HepG2 (cell line): ENCODE data around the gene ATXN7L3. TPM values are rescaled to one million over a fixed set of nuclear protein-coding genes. Genes with fewer than 3 reads are reported as not detected.

ENCODE experiments used
- ATAC-seq: fragments of 200-7000 bp; cut with Tn5 transposase; 3 replicates; pipeline ENCODE4 v1.9.1; 2020; ENCODE audit warnings: mild to moderate bottlenecking, moderate library complexity
- BruUV-seq: library from RNA; stranded (reverse); fragments of 400-500 nt; replicated peaks from 2 replicates; lab custom pipeline; 2021; lab: Mats Ljungman, UMichigan
- CTCF ChIA-PET: fragments of 300-600 bp; formaldehyde crosslinking; extraction: SDS; loops from one replicate; lab custom pipeline; 2021; ENCODE audit warnings: low total read pairs, inconsistent platforms, low intra/inter-chr PET ratio; lab: Yijun Ruan, JAX
- POLR2A ChIA-PET: fragments of 350-600 bp; sonication (Branson Sonifier 250); formaldehyde crosslinking; loops from one replicate; lab custom pipeline; 2020; ENCODE audit warnings: antibody characterized with exemption, inconsistent platforms; lab: Yijun Ruan, JAX
- DNase-seq: peaks from one replicate; pipeline ENCODE4 v3.0.0-alpha.2; 2015; ENCODE audit warnings: low spot score
- FAIRE-seq: peaks from 3 replicates; lab custom pipeline; 2011; peaks lifted over from hg19 to GRCh38; lab: Jason Lieb, UNC
- H2AFZ ChIP-seq: one replicate; pipeline ENCODE4 v1.6.1; 2011; ENCODE audit warnings: low read length, inconsistent platforms
- H3K27ac ChIP-seq: fragments of 300-600 bp; 3 replicates; pipeline ENCODE4 v1.8.0; 2011; ENCODE audit warnings: mixed run types, mild to moderate bottlenecking, mixed read lengths, low read length, inconsistent platforms; ENCODE audit not compliant: insufficient read depth; ENCODE audit errors: extremely low read length
- H3K27me3 ChIP-seq, 2 experiments: fragments of 200-600 bp in 1 of 2; 2 replicates in 1 of 2; 3 replicates in 1 of 2; pipeline versions ENCODE4 v1.6.0 to v1.8.0; 2011; ENCODE audit warnings: low read length in 2 of 2, mild to moderate bottlenecking in 2 of 2, moderate library complexity in 2 of 2, inconsistent platforms in 1 of 2; ENCODE audit not compliant: insufficient read depth in 2 of 2, control insufficient read depth in 1 of 2
- H3K36me3 ChIP-seq, 2 experiments: fragments of 200-600 bp in 1 of 2; replicated peaks in 1 of 2; 2 replicates in 1 of 2; 3 replicates in 1 of 2; pipeline versions ENCODE4 v1.5.1 to v1.8.0; 2011; ENCODE audit warnings: low read length in 2 of 2, inconsistent platforms in 1 of 2; ENCODE audit not compliant: insufficient read depth in 2 of 2, control insufficient read depth in 1 of 2
- H3K4me1 ChIP-seq: 2 replicates; pipeline ENCODE4 v1.5.1; 2012; ENCODE audit warnings: low read length, inconsistent platforms; ENCODE audit not compliant: insufficient read depth
- H3K4me2 ChIP-seq: 2 replicates; pipeline ENCODE4 v1.6.0; 2011; ENCODE audit warnings: low read depth, low read length, inconsistent platforms
- H3K4me3 ChIP-seq, 3 experiments: fragments of 200-600 bp in 1 of 3; sonication (generic), shearing (Covaris generic) in 1 of 3; replicated peaks in 1 of 3; 2 replicates each; pipeline ENCODE4 v1.5.1; 2011 to 2016; ENCODE audit warnings: low read length in 3 of 3, inconsistent platforms in 2 of 3, low read depth in 2 of 3, mild to moderate bottlenecking in 2 of 3, control low read depth in 1 of 3, mixed read lengths in 1 of 3; ENCODE audit not compliant: insufficient read depth in 1 of 3
- H3K79me2 ChIP-seq: one replicate; pipeline ENCODE4 v1.6.1; 2011; ENCODE audit warnings: low read length, inconsistent platforms; ENCODE audit not compliant: insufficient read depth
- H3K9ac ChIP-seq: 2 replicates; pipeline ENCODE4 v1.6.0; 2011; ENCODE audit warnings: mild to moderate bottlenecking, low read depth, low read length, inconsistent platforms; ENCODE audit not compliant: insufficient read depth
- H3K9me3 ChIP-seq: 2 replicates; pipeline ENCODE4 v1.5.1; 2012; ENCODE audit warnings: mild to moderate bottlenecking, low read length
- H4K20me1 ChIP-seq: 2 replicates; pipeline ENCODE4 v1.6.0; 2011; ENCODE audit warnings: inconsistent platforms, mild to moderate bottlenecking, low read length, moderate library complexity; ENCODE audit not compliant: insufficient read depth
- DDIT3 ChIP-seq: sonication (generic); formaldehyde crosslinking; IDR thresholded peaks from 2 replicates; pipeline ENCODE4 v1.4.0; 2020; ENCODE audit warnings: mild to moderate bottlenecking, missing genetic modification reagents
- EEA1 ChIP-seq: sonication (generic); formaldehyde crosslinking; IDR thresholded peaks from 2 replicates; pipeline ENCODE4 v1.5.1; 2020; ENCODE audit warnings: mild to moderate bottlenecking, missing genetic modification reagents, borderline replicate concordance
- HDAC1 ChIP-seq: sonication (generic); formaldehyde crosslinking; IDR thresholded peaks from 2 replicates; pipeline ENCODE4 v1.5.1; 2020; ENCODE audit warnings: mild to moderate bottlenecking, missing genetic modification reagents
- HNF1A ChIP-seq, 2 experiments: sonication (generic) in 1 of 2; formaldehyde crosslinking in 1 of 2; IDR thresholded peaks; 2 replicates each; pipeline versions ENCODE4 v1.4.0 to v1.6.1; 2016 to 2020; ENCODE audit warnings: borderline replicate concordance in 1 of 2, low read depth in 1 of 2, mild to moderate bottlenecking in 1 of 2, missing genetic modification reagents in 1 of 2
- HNRNPK ChIP-seq: fragments of 200-400 bp; formaldehyde crosslinking; IDR thresholded peaks from 2 replicates; pipeline ENCODE4 v1.6.1; 2018; ENCODE audit warnings: low read length, low read depth, moderate library complexity, mild to moderate bottlenecking; ENCODE audit not compliant: poor library complexity, severe bottlenecking
- JARID2 ChIP-seq: sonication (generic); formaldehyde crosslinking; IDR thresholded peaks from 2 replicates; pipeline ENCODE4 v1.8.1; 2023; ENCODE audit warnings: missing genetic modification reagents, inconsistent platforms; ENCODE audit not compliant: insufficient replicate concordance
- MED1 ChIP-seq: sonication (generic); formaldehyde crosslinking; IDR thresholded peaks from 2 replicates; pipeline ENCODE4 v1.4.0; 2020; ENCODE audit warnings: missing genetic modification reagents
- NFE2L2 ChIP-seq: fragments of 150-350 bp; IDR thresholded peaks from 2 replicates; pipeline ENCODE4 v1.6.1; 2014; ENCODE audit warnings: low read length
- XBP1 ChIP-seq: sonication (generic); formaldehyde crosslinking; IDR thresholded peaks from 2 replicates; pipeline ENCODE4 v1.5.0; 2020; ENCODE audit warnings: missing genetic modification reagents
- YEATS2 ChIP-seq: sonication (generic); formaldehyde crosslinking; IDR thresholded peaks from 2 replicates; pipeline ENCODE4 v1.4.0; 2020; ENCODE audit warnings: missing genetic modification reagents, borderline replicate concordance
- ZKSCAN8 ChIP-seq: IDR thresholded peaks from 2 replicates; pipeline ENCODE4 v1.6.1; 2016; ENCODE audit warnings: borderline replicate concordance, missing genetic modification reagents, missing compliant biosample characterization
- ZNF337 ChIP-seq: sonication (generic); formaldehyde crosslinking; IDR thresholded peaks from 2 replicates; pipeline ENCODE4 v1.5.1; 2020; ENCODE audit warnings: missing genetic modification reagents, low read depth, mild to moderate bottlenecking, borderline replicate concordance
- ZNF362 ChIP-seq: sonication (generic); formaldehyde crosslinking; IDR thresholded peaks from 2 replicates; pipeline ENCODE4 v1.4.0; 2020; ENCODE audit warnings: missing genetic modification reagents, mild to moderate bottlenecking, borderline replicate concordance
- ZNF788 ChIP-seq: sonication (generic); formaldehyde crosslinking; IDR thresholded peaks from 2 replicates; pipeline ENCODE4 v1.5.0; 2020; ENCODE audit warnings: mild to moderate bottlenecking, missing genetic modification reagents, borderline replicate concordance
- WGBS: methylation state at CpG from one replicate; pipeline ENCODE4 v1.1.6; 2017; ENCODE audit warnings: low lambda C conversion rate; 5-methylcytosine and 5-hydroxymethylcytosine counted together
- in situ Hi-C: cut with HindIII; loops from 2 replicates; pipeline ENCODE4 v1.10.0; 2017; ENCODE audit warnings: low pct_unique_long_range_greater_than_20kb; ENCODE audit not compliant: extremely low pct_ligation_motif_present
- intact Hi-C: fragments of 100-400 bp; cut with micrococcal nuclease; formaldehyde crosslinking; loops from one replicate; pipeline ENCODE4 v1.10.0; 2022; ENCODE audit not compliant: unreplicated experiment
- polyA plus RNA-seq, 8 experiments: library from polyadenylated mRNA; depleted of rRNA in 3 of 8; stranded (reverse) in 7 of 8; unstranded in 1 of 8; fragments of >200 nt; fragmentation: Illumina TruSeq in 4 of 8; extraction: Trizol in 4 of 8; gene quantifications; 2 replicates each; pipeline versions ENCODE4 v1.2.1 to v1.2.3, GENCODE V29; 2011 to 2016; ENCODE audit warnings: low read depth in 4 of 8, missing spikeins in 1 of 8, mixed read lengths in 1 of 8; ENCODE audit not compliant: insufficient read depth in 1 of 8
- total RNA-seq, 5 experiments: library from RNA; depleted of rRNA; stranded (reverse); fragments of >200 nt; fragmentation: Illumina TruSeq; extraction: Trizol; gene quantifications; 2 replicates each; pipeline ENCODE4 v1.2.3, GENCODE V29; 2016; ENCODE audit warnings: low read depth in 1 of 5

Gene ATXN7L3
- total and polyA plus RNA-seq, 2 of the 13 experiments (the other 11 are each of a cell fraction or from before 2014, with no cell fraction given) = 44.5 to 59.1 TPM

- TF ChIP-seq ZNF337 (CRISPR knock-in tag) = no peak
- TF ChIP-seq HNRNPK = no peak
These were observed 40.0 kb downstream of the ATXN7L3 start (continued) for GRCh38 chr17:44159519-44160210.

GRCh38 chr17:44155488-44155887, 44.2 kb downstream of the ATXN7L3 start:
- H3K4me1 ChIP-seq = peaks cover 9% of the 10 kb centered on the region
- no peaks in the 10 kb centered on the region for H3K27me3 ChIP-seq
- peaks cover 12 to 44% of the 10 kb centered on the region in 2 experiments for H3K36me3 ChIP-seq
- ChIA-PET CTCF (interaction anchor here (0.6 kb wide), 1 partner anchor 367 kb away, joined by 3 read pairs; no protein-coding TSS in a partner anchor), POLR2A (interaction anchor here (1.1 kb wide), 1 partner anchor 32 kb away, joined by 3 read pairs; the partner anchor contains the start of gene HDAC5)
- no peaks in the 10 kb centered on the region for H3K9me3 ChIP-seq
- in situ Hi-C loops = no loop called here
- no peak for FAIRE-seq
- H3K79me2 ChIP-seq = peaks cover 4% of the 10 kb centered on the region
- H2AFZ ChIP-seq = no peak overlapping the region
- no peak overlapping the region for H3K4me2 ChIP-seq
- 91% methylated on average over 2 of the region's 2 CpGs for WGBS
- intact Hi-C loops = no loop called here
- H3K4me3 ChIP-seq = no peak overlapping the region
- no peak for DNase-seq
- BruUV-seq = no TSS peak
- ATAC-seq = peak; percentile 54
- H3K9ac ChIP-seq = no peak overlapping the region
- H4K20me1 ChIP-seq = no peaks in the 10 kb centered on the region
- no peak overlapping the region for H3K27ac ChIP-seq
- TF ChIP-seq ZKSCAN8 (no peak), HDAC1 (no peak), ZNF788 (CRISPR knock-in tag) (no peak), DDIT3 (no peak), ZNF362 (no peak), YEATS2 (CRISPR knock-in tag) (no peak), HNF1A (IDR thresholded peaks at IDR 0.05; ENCODE audit: low read depth) (no peak), HNF1A (CRISPR knock-in tag; IDR thresholded peaks at IDR 0.05; ENCODE audit: borderline replicate concordance) (no peak), MED1 (no peak), EEA1 (CRISPR knock-in tag) (no peak), JARID2 (CRISPR knock-in tag) (no peak), NFE2L2 (no peak), XBP1 (CRISPR knock-in tag) (no peak)
